HG03575 (cell line): ENCODE measurements around the gene VWF.

ENCODE experiments used
- ATAC-seq: cut with Tn5 transposase; IDR thresholded peaks from one replicate; pipeline ENCODE4 v1.9.1; 2021; ENCODE audit not compliant: unreplicated experiment, insufficient number of reproducible peaks, low FRiP score; ENCODE audit errors: extremely low read depth

The VWF gene

GRCh38 chr12:6067152-6067916, 57.1 kb downstream of the VWF start:
- ATAC-seq: no peak

GRCh38 chr12:6066651-6067050, 57.8 kb downstream of the VWF start:
- ATAC-seq: no peak

- no peak for ATAC-seq
Observed at GRCh38 chr12:6065863-6066199, 58.6 kb downstream of the VWF start.

- no peak for ATAC-seq
Observed at GRCh38 chr12:6065131-6065862, 59.2 kb downstream of the VWF start.

- no peak for ATAC-seq
Observed at GRCh38 chr12:6062757-6063735, 61.4 kb downstream of the VWF start.

- ATAC-seq: no peak
Observed at GRCh38 chr12:6062395-6062756, 62.1 kb downstream of the VWF start.

GRCh38 chr12:6061660-6062059, 62.8 kb downstream of the VWF start:
- no peak for ATAC-seq

- no peak for ATAC-seq
Observed at GRCh38 chr12:6059860-6060565, 64.5 kb downstream of the VWF start.

- ATAC-seq: no peak
Observed at GRCh38 chr12:6059221-6059620, 65.2 kb downstream of the VWF start.

GRCh38 chr12:6058481-6059161, 65.8 kb downstream of the VWF start:
- ATAC-seq: no peak

- ATAC-seq: no peak
Observed at GRCh38 chr12:6057700-6058099, 66.8 kb downstream of the VWF start.

- no peak for ATAC-seq
Observed at GRCh38 chr12:6056406-6057240, 67.8 kb downstream of the VWF start.

GRCh38 chr12:6053541-6053940, 70.9 kb downstream of the VWF start:
- no peak for ATAC-seq

- ATAC-seq: no peak
Observed at GRCh38 chr12:6052940-6053329, 71.5 kb downstream of the VWF start.

GRCh38 chr12:6052206-6052939, 72.1 kb downstream of the VWF start:
- no peak for ATAC-seq

GRCh38 chr12:6049992-6050391, 74.5 kb downstream of the VWF start:
- ATAC-seq: no peak

- ATAC-seq: no peak
Observed at GRCh38 chr12:6049587-6049986, 74.9 kb downstream of the VWF start.
